SKM-1 treated with dmso at 0.1 percent for 144 hours (cell line): ENCODE results near the gene PSMD10.

ENCODE experiments used
- DNase-seq: peaks from one replicate; lab custom pipeline; 2025; ENCODE audit not compliant: unreplicated experiment; lab: John Stamatoyannopoulos, UW

PSMD10 gene

GRCh38 chrX:108081110-108081509 is 10.2 kb downstream of the PSMD10 start:
- DNase-seq: no peak

- no peak for DNase-seq
Observed at GRCh38 chrX:108072746-108073145, 18.6 kb downstream of the PSMD10 start.

- no peak for DNase-seq
Observed at GRCh38 chrX:108071578-108071977, 19.8 kb downstream of the PSMD10 start.

GRCh38 chrX:108070891-108071290 is 20.5 kb downstream of the PSMD10 start:
- no peak for DNase-seq

GRCh38 chrX:108068121-108068520 is 23.2 kb downstream of the PSMD10 start:
- DNase-seq: no peak

GRCh38 chrX:108064613-108065012 is 26.7 kb downstream of the PSMD10 start:
- no peak for DNase-seq

- DNase-seq: no peak
Observed at GRCh38 chrX:108064001-108064400, 27.3 kb downstream of the PSMD10 start.

- DNase-seq: no peak
Observed at GRCh38 chrX:108059801-108060200, 31.5 kb downstream of the PSMD10 start.

- DNase-seq: no peak
Observed at GRCh38 chrX:108055546-108055945, 35.8 kb downstream of the PSMD10 start.

GRCh38 chrX:108053218-108053617 is 38.1 kb downstream of the PSMD10 start:
- DNase-seq: no peak

- no peak for DNase-seq
Observed at GRCh38 chrX:108049649-108050048, 41.7 kb downstream of the PSMD10 start.

- no peak for DNase-seq
Observed at GRCh38 chrX:108044554-108045256, 46.6 kb downstream of the PSMD10 start, which contains the start of gene VSIG1. TSS of gene VSIG1 (plus strand) at chrX:108045065. CDS start at chrX:108045131, 66 bp downstream.

GRCh38 chrX:108036298-108036973 is 54.9 kb downstream of the PSMD10 start:
- no peak for DNase-seq

GRCh38 chrX:108034725-108035124 is 56.6 kb downstream of the PSMD10 start:
- DNase-seq: no peak
